IMR-90 (cell line): ENCODE results near the gene CEP135. TPM values are rescaled to one million over a fixed set of nuclear protein-coding genes. Genes with fewer than 3 reads are reported as not detected.

ENCODE experiments used
- ATAC-seq: fragments of 200-7000 bp; cut with Tn5 transposase; 2 replicates; pipeline ENCODE4 v1.9.1; 2020; ENCODE audit warnings: low read depth, mild to moderate bottlenecking, moderate library complexity
- BruUV-seq: library from RNA; stranded (reverse); fragments of 400-500 nt; replicated peaks from 2 replicates; lab custom pipeline; 2021; lab: Mats Ljungman, UMichigan
- CTCF ChIA-PET: fragments of 300-600 bp; formaldehyde crosslinking; extraction: SDS; loops from one replicate; lab custom pipeline; 2021; ENCODE audit warnings: antibody characterized with exemption; lab: Yijun Ruan, JAX
- POLR2A ChIA-PET: fragments of 300-600 bp; sonication (Branson Sonifier 250); formaldehyde crosslinking; loops from one replicate; lab custom pipeline; 2022; ENCODE audit warnings: antibody characterized with exemption; ENCODE audit not compliant: unreplicated experiment; lab: Charles Lee
- DNase-seq: peaks from one replicate; pipeline ENCODE4 v3.0.0; 2013
- H2AFZ ChIP-seq: replicated peaks from 2 replicates; pipeline ENCODE3; 2013; ENCODE audit warnings: low read length, mild to moderate bottlenecking; ENCODE audit not compliant: poor library complexity
- H2AK5ac ChIP-seq: 2 replicates; pipeline ENCODE4 v1.6.1; 2013; ENCODE audit warnings: low read depth, low read length, inconsistent platforms
- H2AK9ac ChIP-seq: replicated peaks from 2 replicates; pipeline ENCODE3; 2013; ENCODE audit warnings: mild to moderate bottlenecking, low read depth, low read length, moderate library complexity; ENCODE audit not compliant: poor library complexity
- H2BK120ac ChIP-seq: 2 replicates; pipeline ENCODE4 v1.6.1; 2013; ENCODE audit warnings: low read depth, low read length, inconsistent platforms
- H2BK15ac ChIP-seq: 3 replicates; pipeline ENCODE4 v1.6.1; 2013; ENCODE audit warnings: low read depth, low read length, inconsistent platforms
- H2BK20ac ChIP-seq: 2 replicates; pipeline ENCODE4 v1.6.1; 2013; ENCODE audit warnings: low read depth, mild to moderate bottlenecking, inconsistent platforms, low read length, moderate library complexity
- H2BK5ac ChIP-seq: 2 replicates; pipeline ENCODE4 v1.6.1; 2013; ENCODE audit warnings: mild to moderate bottlenecking, low read depth, low read length, inconsistent platforms; ENCODE audit not compliant: poor library complexity, severe bottlenecking
- H3K14ac ChIP-seq: replicated peaks from 2 replicates; pipeline ENCODE4 v1.6.1; 2013; ENCODE audit warnings: low read depth, low read length, inconsistent platforms
- H3K18ac ChIP-seq: 2 replicates; pipeline ENCODE4 v1.6.1; 2013; ENCODE audit warnings: low read depth, low read length, control low read depth
- H3K23ac ChIP-seq: 2 replicates; pipeline ENCODE4 v1.6.1; 2013; ENCODE audit warnings: low read depth, low read length, inconsistent platforms
- H3K27ac ChIP-seq: 2 replicates; pipeline ENCODE4 v1.5.1; 2013; ENCODE audit warnings: mild to moderate bottlenecking, control low read depth, low read length; ENCODE audit not compliant: insufficient read depth
- H3K27me3 ChIP-seq: 2 replicates; pipeline ENCODE4 v1.6.1; 2013; ENCODE audit warnings: low read length; ENCODE audit not compliant: control insufficient read depth, insufficient read depth
- H3K36me3 ChIP-seq: 2 replicates; pipeline ENCODE4 v1.6.1; 2013; ENCODE audit warnings: low read length, mixed read lengths; ENCODE audit not compliant: control insufficient read depth, insufficient read depth
- H3K4ac ChIP-seq: 2 replicates; pipeline ENCODE4 v1.6.1; 2013; ENCODE audit warnings: low read depth, low read length, inconsistent platforms
- H3K4me1 ChIP-seq: 2 replicates; pipeline ENCODE4 v1.6.1; 2013; ENCODE audit warnings: low read length, mixed read lengths; ENCODE audit not compliant: control insufficient read depth, insufficient read depth
- H3K4me2 ChIP-seq: 2 replicates; pipeline ENCODE4 v1.6.1; 2013; ENCODE audit warnings: low read depth, mild to moderate bottlenecking, control low read depth, low read length, moderate library complexity
- H3K4me3 ChIP-seq: 2 replicates; pipeline ENCODE4 v1.5.1; 2013; ENCODE audit warnings: low read depth, mild to moderate bottlenecking, control low read depth, low read length, moderate library complexity; ENCODE audit not compliant: insufficient read depth
- H3K56ac ChIP-seq: 2 replicates; pipeline ENCODE4 v1.6.1; 2013; ENCODE audit warnings: low read length, inconsistent platforms; ENCODE audit not compliant: insufficient read depth; ENCODE audit errors: extremely low read depth
- H3K79me1 ChIP-seq, 2 experiments: 2 replicates each; pipeline ENCODE4 v1.6.1; 2013; ENCODE audit warnings: low read length in 2 of 2, inconsistent platforms in 1 of 2, low read depth in 1 of 2
- H3K9ac ChIP-seq: 2 replicates; pipeline ENCODE4 v1.6.1; 2013; ENCODE audit warnings: low read depth, low read length, control low read depth
- H3K9me1 ChIP-seq: 2 replicates; pipeline ENCODE4 v1.6.1; 2013; ENCODE audit warnings: low read length, inconsistent platforms; ENCODE audit not compliant: insufficient read depth
- H3K9me3 ChIP-seq: 2 replicates; pipeline ENCODE4 v1.6.1; 2013; ENCODE audit warnings: low read length; ENCODE audit not compliant: control insufficient read depth, insufficient read depth
- H4K20me1 ChIP-seq: 2 replicates; pipeline ENCODE4 v1.6.1; 2013; ENCODE audit warnings: low read length, inconsistent platforms; ENCODE audit not compliant: insufficient read depth
- H4K5ac ChIP-seq: 2 replicates; pipeline ENCODE4 v1.6.1; 2013; ENCODE audit warnings: mild to moderate bottlenecking, low read depth, low read length, control low read depth
- H4K8ac ChIP-seq, 2 experiments: 2 replicates each; pipeline ENCODE4 v1.6.1; 2013; ENCODE audit warnings: low read depth in 2 of 2, low read length in 2 of 2, control low read depth in 1 of 2, inconsistent platforms in 1 of 2
- H4K91ac ChIP-seq: 2 replicates; pipeline ENCODE4 v1.6.1; 2013; ENCODE audit warnings: low read depth, low read length, inconsistent platforms; ENCODE audit not compliant: insufficient read depth
- CHD1 ChIP-seq: IDR thresholded peaks from 2 replicates; pipeline ENCODE4 v1.6.1; 2012; ENCODE audit warnings: low read depth, low read length, improper control_type of control experiment
- CTCF ChIP-seq: conservative IDR thresholded peaks from 2 replicates; pipeline ENCODE4 v1.5.1; 2012; ENCODE audit warnings: mild to moderate bottlenecking, low read depth, low read length, improper control_type of control experiment
- MAFK ChIP-seq: IDR thresholded peaks from 2 replicates; pipeline ENCODE4 v1.6.1; 2012; ENCODE audit warnings: low read depth, low read length, improper control_type of control experiment
- MAZ ChIP-seq: IDR thresholded peaks from 2 replicates; pipeline ENCODE4 v1.6.1; 2012; ENCODE audit warnings: low read depth, mild to moderate bottlenecking, low read length, improper control_type of control experiment, moderate library complexity, borderline replicate concordance
- MXI1 ChIP-seq: IDR thresholded peaks from 2 replicates; pipeline ENCODE4 v1.6.1; 2012; ENCODE audit warnings: low read depth, mild to moderate bottlenecking, low read length, moderate library complexity, borderline replicate concordance
- RAD21 ChIP-seq: IDR thresholded peaks from 2 replicates; pipeline ENCODE4 v1.6.1; 2012; ENCODE audit warnings: low read length, improper control_type of control experiment
- RFX5 ChIP-seq: IDR thresholded peaks from 2 replicates; pipeline ENCODE4 v1.8.0; 2012; ENCODE audit warnings: low read depth, mild to moderate bottlenecking, low read length, moderate library complexity
- SMC3 ChIP-seq: fragments of 150-350 bp; IDR thresholded peaks from 2 replicates; pipeline ENCODE4 v1.6.1; 2016; ENCODE audit warnings: low read depth, mild to moderate bottlenecking, antibody characterized with exemption, low read length, moderate library complexity
- WGBS, 2 experiments: methylation state at CpG; one replicate each; pipeline versions ENCODE4 v1.1.5 to v1.1.7; 2013; ENCODE audit warnings: missing lambda C conversion rate in 2 of 2; ENCODE audit not compliant: insufficient read length in 1 of 2; ENCODE audit errors: extremely low coverage in 2 of 2; 5-methylcytosine and 5-hydroxymethylcytosine counted together
- dilution Hi-C: fragments of 300-500 bp; cut with HindIII; formaldehyde crosslinking; loops from one replicate; pipeline ENCODE4 v1.14.3; 2018; ENCODE audit warnings: low sequenced_read_pairs; ENCODE audit not compliant: unreplicated experiment
- in situ Hi-C: fragments of 300-500 bp; cut with MboI; formaldehyde crosslinking; loops from 3 replicates; pipeline ENCODE4 v1.14.3; 2019; ENCODE audit warnings: low sequenced_read_pairs, inconsistent platforms, mixed read lengths
- intact Hi-C: fragments of 100-400 bp; cut with micrococcal nuclease; formaldehyde crosslinking; loops from 2 replicates; pipeline ENCODE4 v1.10.0; 2022
- polyA plus RNA-seq, 3 experiments: library from polyadenylated mRNA; depleted of rRNA; stranded (reverse); fragments of >200 nt; gene quantifications; 2 replicates each; pipeline ENCODE4 v1.2.3, GENCODE V29; 2012; ENCODE audit warnings: low replicate concordance in 1 of 3
- total RNA-seq: library from RNA; depleted of rRNA; stranded (reverse); fragments of >200 nt; gene quantifications from 2 replicates; pipeline ENCODE4 v1.2.3, GENCODE V29; 2012

CEP135 gene
- total and polyA plus RNA-seq, 2 of the 4 experiments (the other 2 are of a cell fraction): 2.7 to 3.2 TPM

- Histone ChIP-seq H4K20me1 (no peaks in the 10 kb centered on the region), H3K4me2 (no peak overlapping the region), H3K79me1 (no peaks in the 10 kb centered on the region), H4K8ac (no peak overlapping the region), H3K4me3 (no peak overlapping the region), H3K27ac (no peak overlapping the region), H3K14ac (no peak overlapping the region), H3K36me3 (peaks cover 11% of the 10 kb centered on the region), H3K4me1 (no peaks in the 10 kb centered on the region), H2AFZ (no peak overlapping the region), H4K5ac (no peak overlapping the region), H3K23ac (no peak overlapping the region), H2BK120ac (no peak overlapping the region), H3K27me3 (no peaks in the 10 kb centered on the region), H3K4ac (no peak overlapping the region), H2BK20ac (no peak overlapping the region), H2BK15ac (no peak overlapping the region), H2AK5ac (no peak overlapping the region), H3K9me1 (no peaks in the 10 kb centered on the region), H3K9me3 (no peaks in the 10 kb centered on the region), H4K91ac (no peak overlapping the region), H2BK5ac (no peak overlapping the region), H2AK9ac (no peak overlapping the region), H3K56ac (no peak overlapping the region), H3K18ac (no peak overlapping the region), H3K9ac (no peak overlapping the region)
- in situ Hi-C loops: no loop called here
- ChIA-PET POLR2A (no interaction called here), CTCF (no interaction called here)
- DNase-seq: no peak
- no TSS peak for BruUV-seq
- no CpG with 5 or more reads among the region's 3 CpGs for WGBS, 2 experiments
- intact Hi-C loops: no loop called here
- dilution Hi-C loops: no loop called here
- no peak for ATAC-seq
- TF ChIP-seq MXI1: no peak
- TF ChIP-seq CHD1: no peak
- TF ChIP-seq MAZ: no peak
- no peak for TF ChIP-seq CTCF
- TF ChIP-seq RAD21: no peak
- TF ChIP-seq SMC3: no peak
- TF ChIP-seq RFX5: no peak
- no peak for TF ChIP-seq MAFK
Measured at GRCh38 chr4:56028165-56028564, 79.4 kb downstream of the CEP135 start.
